Right lobe of liver (tissue), 6 donors: Measurements from ENCODE around the gene MCCC1. TPM values are rescaled to one million over a fixed set of nuclear protein-coding genes. Genes with fewer than 3 reads are reported as not detected.
A peak's percentile ranks its signal among the peaks of the same experiment; 100 is the strongest.
"Not testable (repeated sequence)": the region's sequence is repeated elsewhere in the genome, so short reads cannot be mapped to it uniquely, and the experiment has no call there.

ENCODE experiments used
- ATAC-seq, 4 donors: fragments of 200-7000 bp; cut with Tn5 transposase; one replicate each; pipeline ENCODE4 v1.9.1; 2020; ENCODE audit warnings: mild to moderate bottlenecking in 4 of 4, moderate library complexity in 4 of 4
- DNase-seq, 3 donors: peaks; one replicate each; pipeline ENCODE4 v3.0.0-alpha.2; 2020
- H3K27ac ChIP-seq, 3 donors: fragments of 200-600 bp; one replicate each; pipeline ENCODE4 v1.8.0; 2022
- H3K27me3 ChIP-seq, 2 donors: fragments of 200-600 bp; one replicate each; pipeline ENCODE4 v1.8.0; 2022
- H3K36me3 ChIP-seq, 4 donors: fragments of 200-600 bp; sonication (generic) in 1 of 4; one replicate each; pipeline versions ENCODE4 v1.5.1 to v1.8.0; 2017 to 2022; ENCODE audit warnings: control low read depth in 1 of 4
- H3K4me1 ChIP-seq, 4 donors: fragments of 200-600 bp; sonication (generic) in 1 of 4; one replicate each; pipeline versions ENCODE4 v1.5.1 to v1.8.0; 2017 to 2022; ENCODE audit warnings: control low read depth in 1 of 4
- H3K4me3 ChIP-seq, 3 donors: fragments of 200-600 bp; one replicate each; pipeline ENCODE4 v1.8.0; 2022
- H3K9me3 ChIP-seq, 4 donors: fragments of 200-600 bp; sonication (generic) in 1 of 4; one replicate each; pipeline versions ENCODE4 v1.5.1 to v1.8.0; 2017 to 2022; ENCODE audit warnings: control low read depth in 1 of 4
- POLR2A ChIP-seq: fragments of 450-650 bp; IDR thresholded peaks from one replicate; pipeline ENCODE4 v1.6.1; 2017; ENCODE audit warnings: antibody characterized with exemption, mild to moderate bottlenecking
- WGBS: methylation state at CpG from one replicate; pipeline ENCODE4 v1.1.6; 2018; ENCODE audit warnings: low coverage, low lambda C conversion rate; ENCODE audit not compliant: insufficient coverage; ENCODE audit errors: missing lambda C conversion rate; 5-methylcytosine and 5-hydroxymethylcytosine counted together
- intact Hi-C, 2 donors: fragments of 100-400 bp; cut with DNase I; formaldehyde crosslinking; loops; one replicate each; pipeline versions ENCODE4 v1.11.2 to v1.14.1; 2022
- total RNA-seq, 6 experiments: library from RNA; depleted of rRNA in 2 of 6; stranded (reverse); fragments of >200 nt in 2 of 6; fragmentation: NEBNext Ultra II Directional in 3 of 6; extraction: Animal tissue kit (Norgen Biotek cat#: 25700) in 3 of 6; gene quantifications; one replicate each; pipeline versions ENCODE4 v1.1.0 to v1.2.4, GENCODE V29; 2016 to 2023
- TF ChIP-seq, protein P1 (sequence below), 4 donors: fragments of 200-600 bp in 3 of 4; fragments of 450-650 bp in 1 of 4; IDR thresholded peaks; one replicate each; pipeline versions ENCODE4 v1.5.1 to v1.8.0; 2016 to 2022; ENCODE audit warnings: antibody characterized with exemption in 4 of 4, mild to moderate bottlenecking in 2 of 4
- donor health status: DM: no; HTN: yes; CAD: no.
- donor health status: DM: no; HTN: no; CAD: no.
- donor health status: DM: no; HTN: no; CAD: no.
- donor health status: DM: no; HTN: yes; CAD: no.
- donor health status: DM: no; HTN: yes; CAD: no.

MCCC1 gene
- total RNA-seq, 6 experiments from 2014 or later, result 34.0 to 57.0 (median 48.2) TPM

DNA sequence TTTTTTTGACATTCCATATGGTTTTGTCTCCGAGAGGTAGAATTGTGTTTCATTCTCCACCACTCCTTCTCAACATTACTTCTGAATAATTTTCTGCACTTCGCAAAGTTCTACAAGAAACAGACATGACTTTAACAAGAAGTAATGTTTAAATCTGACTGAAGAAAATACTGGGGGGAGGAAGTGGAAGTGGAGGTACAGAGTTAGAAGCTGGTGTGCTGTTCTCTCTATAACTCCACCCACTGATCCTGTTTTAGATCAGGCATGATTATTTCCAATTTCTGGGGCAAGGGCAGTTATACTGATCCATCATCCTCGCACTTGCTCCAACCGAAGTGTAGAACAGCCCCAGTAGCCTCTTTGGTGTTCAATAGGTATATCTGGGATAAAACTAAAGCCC lies 9.2 kb upstream of the MCCC1 start:
- H3K27ac ChIP-seq, result peak overlapping the region in 1 of 3 donors; percentile 62
- no peaks in the 10 kb centered on the region for H3K36me3 ChIP-seq
- H3K4me3 ChIP-seq, result no peak overlapping the region
- WGBS, result 78% methylated on average over 4 of the region's 4 CpGs
- no peak for DNase-seq
- H3K27me3 ChIP-seq, result no peaks in the 10 kb centered on the region
- peak in 2 of 4 donors; percentile 8 to 12 for ATAC-seq
- H3K4me1 ChIP-seq, result no peaks in the 10 kb centered on the region
- H3K9me3 ChIP-seq, result no peaks in the 10 kb centered on the region
- TF ChIP-seq, protein P1, sequence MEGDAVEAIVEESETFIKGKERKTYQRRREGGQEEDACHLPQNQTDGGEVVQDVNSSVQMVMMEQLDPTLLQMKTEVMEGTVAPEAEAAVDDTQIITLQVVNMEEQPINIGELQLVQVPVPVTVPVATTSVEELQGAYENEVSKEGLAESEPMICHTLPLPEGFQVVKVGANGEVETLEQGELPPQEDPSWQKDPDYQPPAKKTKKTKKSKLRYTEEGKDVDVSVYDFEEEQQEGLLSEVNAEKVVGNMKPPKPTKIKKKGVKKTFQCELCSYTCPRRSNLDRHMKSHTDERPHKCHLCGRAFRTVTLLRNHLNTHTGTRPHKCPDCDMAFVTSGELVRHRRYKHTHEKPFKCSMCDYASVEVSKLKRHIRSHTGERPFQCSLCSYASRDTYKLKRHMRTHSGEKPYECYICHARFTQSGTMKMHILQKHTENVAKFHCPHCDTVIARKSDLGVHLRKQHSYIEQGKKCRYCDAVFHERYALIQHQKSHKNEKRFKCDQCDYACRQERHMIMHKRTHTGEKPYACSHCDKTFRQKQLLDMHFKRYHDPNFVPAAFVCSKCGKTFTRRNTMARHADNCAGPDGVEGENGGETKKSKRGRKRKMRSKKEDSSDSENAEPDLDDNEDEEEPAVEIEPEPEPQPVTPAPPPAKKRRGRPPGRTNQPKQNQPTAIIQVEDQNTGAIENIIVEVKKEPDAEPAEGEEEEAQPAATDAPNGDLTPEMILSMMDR (IDR thresholded peaks at IDR 0.05), result no peak
- no peak for TF ChIP-seq POLR2A
- intact Hi-C loops, result no loop called here

DNA sequence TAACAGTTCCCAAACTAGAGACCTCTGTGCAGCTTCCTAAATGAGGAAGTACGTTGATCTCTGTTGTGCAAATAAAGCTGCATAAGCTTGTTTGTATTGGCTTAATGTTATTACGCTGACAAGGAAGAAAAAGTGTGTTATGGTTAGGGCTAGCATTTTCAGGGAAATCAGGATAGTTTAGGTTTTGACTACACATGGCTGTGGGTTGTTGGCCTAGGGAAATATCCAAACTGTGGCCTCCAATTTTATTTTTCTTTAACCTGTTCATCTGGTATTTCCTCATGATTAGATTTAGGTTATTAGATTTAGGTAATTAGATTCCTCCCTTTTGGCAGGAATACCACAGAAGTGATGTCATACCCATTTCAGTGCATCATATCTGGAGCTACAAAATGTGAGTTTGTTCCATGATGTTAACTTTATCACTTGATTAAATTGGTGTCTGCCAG lies 8.7 kb upstream of the MCCC1 start:
- no peaks in the 10 kb centered on the region for H3K9me3 ChIP-seq
- H3K27me3 ChIP-seq, result no peaks in the 10 kb centered on the region
- no peak overlapping the region for H3K4me3 ChIP-seq
- DNase-seq (no peak), ATAC-seq (peak; percentile 93 to 98 (median 96))
- TF ChIP-seq, protein P1 (IDR thresholded peaks at IDR 0.05), result no peak
- peak overlapping the region; percentile 24 to 62 (median 40) for H3K27ac ChIP-seq
- intact Hi-C loops, result no loop called here
- no peaks in the 10 kb centered on the region for H3K4me1 ChIP-seq
- H3K36me3 ChIP-seq, result no peaks in the 10 kb centered on the region
- 3% methylated on average over 2 of the region's 2 CpGs for WGBS

DNA sequence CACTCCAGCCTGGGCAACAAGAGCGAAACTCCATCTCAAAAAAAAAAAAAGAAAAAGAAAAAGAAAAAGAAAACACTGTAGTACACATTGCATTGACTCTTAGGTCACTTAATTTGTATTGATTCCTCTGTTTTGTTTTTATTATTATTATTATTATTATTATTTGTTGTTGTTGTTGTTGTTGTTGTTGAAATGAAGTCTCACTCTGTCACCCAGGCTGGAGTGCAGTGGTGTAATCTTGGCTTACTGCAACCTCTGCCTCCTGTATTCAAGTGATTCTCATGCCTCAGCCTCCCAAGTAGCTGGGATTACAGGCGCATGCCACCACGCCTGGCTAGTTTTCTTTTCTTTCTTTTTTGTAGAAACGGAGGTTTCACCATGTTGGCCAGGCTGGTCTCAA lies 8.1 kb upstream of the MCCC1 start:
- peak overlapping the region; percentile 24 to 62 (median 40) for H3K27ac ChIP-seq
- H3K4me3 ChIP-seq, ATAC-seq, H3K9me3 ChIP-seq, intact Hi-C loops, H3K27me3 ChIP-seq, H3K36me3 ChIP-seq, H3K4me1 ChIP-seq, DNase-seq: not testable (repeated sequence)
- 75% methylated on average over 4 of the region's 4 CpGs for WGBS

DNA sequence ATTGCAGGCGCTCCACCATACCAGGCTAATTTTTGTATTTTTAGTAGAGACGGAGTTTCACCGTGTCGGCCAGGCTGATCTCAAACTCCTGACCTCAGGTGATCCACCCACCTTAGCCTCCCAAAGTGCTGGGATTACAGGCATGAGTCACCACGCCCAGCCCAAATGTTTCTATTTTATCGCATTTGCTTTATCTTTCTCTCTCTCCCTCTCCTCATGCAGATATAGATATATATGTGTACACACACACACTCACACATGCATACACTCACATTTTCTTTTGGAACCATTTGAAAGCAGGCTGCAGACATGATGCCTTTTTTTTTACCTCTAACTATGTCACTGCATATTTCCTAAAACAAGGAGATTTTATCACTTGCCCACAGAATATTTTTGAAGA lies 7.3 kb upstream of the MCCC1 start:
- Histone ChIP-seq H3K27me3 (no peaks in the 10 kb centered on the region), H3K36me3 (no peaks in the 10 kb centered on the region), H3K9me3 (no peaks in the 10 kb centered on the region), H3K4me3 (no peak overlapping the region), H3K27ac (no peak overlapping the region), H3K4me1 (no peaks in the 10 kb centered on the region)
- WGBS, result 78% methylated on average over 2 of the region's 6 CpGs
- ATAC-seq, result no peak
- TF ChIP-seq POLR2A, result no peak
- intact Hi-C loops, result no loop called here
- DNase-seq, result no peak

DNA sequence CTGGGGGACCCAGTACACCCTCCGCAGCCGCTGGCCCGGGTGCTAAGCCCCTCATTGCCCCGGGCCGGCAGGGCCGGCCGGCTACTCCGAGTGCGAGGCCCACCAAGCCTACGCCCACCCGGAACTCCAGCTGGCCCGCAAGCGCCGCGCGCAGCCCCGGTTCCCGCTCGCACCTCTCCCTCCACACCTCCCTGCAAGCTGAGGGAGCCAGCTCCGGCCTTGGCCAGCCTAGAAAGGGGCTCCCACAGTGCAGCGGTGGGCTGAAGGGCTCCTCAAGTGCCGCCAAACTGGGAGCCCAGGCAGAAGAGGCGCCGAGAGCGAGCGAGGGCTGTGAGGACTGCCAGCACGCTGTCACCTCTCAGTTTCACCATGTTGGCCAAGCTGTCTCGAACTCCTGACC lies 4.7 kb upstream of the MCCC1 start:
- intact Hi-C loops, H3K9me3 ChIP-seq, H3K4me3 ChIP-seq, H3K36me3 ChIP-seq, ATAC-seq, DNase-seq, H3K27me3 ChIP-seq, H3K4me1 ChIP-seq, H3K27ac ChIP-seq: not testable (repeated sequence)
- WGBS, result no CpG with 5 or more reads among the region's 28 CpGs

DNA sequence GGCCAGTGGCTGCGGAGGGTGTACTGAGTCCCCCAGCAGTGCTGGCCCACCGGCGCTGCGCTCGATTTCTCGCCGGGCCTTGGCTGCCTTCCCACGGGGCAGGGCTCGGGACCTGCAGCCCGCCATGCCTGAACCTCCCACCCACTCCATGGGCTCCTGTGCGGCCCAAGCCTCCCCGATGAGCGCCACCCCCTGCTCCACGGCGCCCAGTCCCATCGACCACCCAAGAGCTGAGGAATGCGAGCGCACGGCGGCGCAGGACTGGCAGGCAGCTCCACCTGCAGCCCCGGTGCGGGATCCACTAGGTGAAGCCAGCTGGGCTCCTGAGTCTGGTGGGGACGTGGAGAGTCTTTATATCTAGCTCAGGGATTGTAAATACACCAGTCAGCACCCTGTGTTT lies 1.7 kb upstream of the MCCC1 start:
- peaks cover 0 to 17% (median 3%) of the 10 kb centered on the region in 4 donors for H3K4me1 ChIP-seq
- H3K36me3 ChIP-seq, intact Hi-C loops, H3K9me3 ChIP-seq, ATAC-seq, DNase-seq, H3K27me3 ChIP-seq, H3K27ac ChIP-seq, H3K4me3 ChIP-seq: not testable (repeated sequence)
- 100% methylated on average over 11 of the region's 24 CpGs for WGBS

DNA sequence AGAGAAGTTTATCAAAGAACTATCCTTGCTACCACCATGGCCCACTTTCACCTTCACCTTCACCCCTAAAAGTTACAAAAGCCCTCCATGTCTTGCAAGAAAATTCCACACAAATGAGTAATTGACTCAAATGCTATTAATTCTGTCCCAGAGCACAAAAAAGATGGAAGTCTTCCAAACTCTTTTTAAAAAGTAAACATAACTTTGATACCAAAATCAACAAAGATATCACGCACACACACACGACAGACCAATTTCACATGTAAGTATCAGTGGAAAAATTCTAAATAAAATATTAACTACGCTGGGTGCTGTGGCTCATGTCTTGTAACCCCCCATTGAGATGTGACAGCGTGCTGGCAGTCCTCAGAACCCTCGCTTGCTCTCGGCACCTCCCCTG lies 1.1 kb upstream of the MCCC1 start:
- no peaks in the 10 kb centered on the region for H3K36me3 ChIP-seq
- no peak for ATAC-seq
- H3K4me1 ChIP-seq, result peaks cover 0 to 17% (median 3%) of the 10 kb centered on the region in 4 donors
- WGBS, result 41% methylated on average over 3 of the region's 6 CpGs
- no peak for DNase-seq
- H3K27ac ChIP-seq, result peak overlapping the region in 2 of 3 donors; percentile 84 to 85
- intact Hi-C loops, result no loop called here
- no peak for TF ChIP-seq POLR2A
- TF ChIP-seq, protein P1 (IDR thresholded peaks at IDR 0.05), result no peak
- H3K9me3 ChIP-seq, result no peaks in the 10 kb centered on the region
- H3K27me3 ChIP-seq, result no peaks in the 10 kb centered on the region
- H3K4me3 ChIP-seq, result no peak overlapping the region
